Inflammatory macrophage treated with lipopolysaccharide for 1 hour (primary cell): ENCODE results near the gene CLDN10.
"Not testable (repeated sequence)": the region's sequence is repeated elsewhere in the genome, so short reads cannot be mapped to it uniquely, and the experiment has no call there.

ENCODE experiments used
- DNase-seq, 2 donors: peaks; one replicate each; pipeline ENCODE4 v3.0.0-alpha.2; 2020 to 2022

Gene CLDN10

DNA sequence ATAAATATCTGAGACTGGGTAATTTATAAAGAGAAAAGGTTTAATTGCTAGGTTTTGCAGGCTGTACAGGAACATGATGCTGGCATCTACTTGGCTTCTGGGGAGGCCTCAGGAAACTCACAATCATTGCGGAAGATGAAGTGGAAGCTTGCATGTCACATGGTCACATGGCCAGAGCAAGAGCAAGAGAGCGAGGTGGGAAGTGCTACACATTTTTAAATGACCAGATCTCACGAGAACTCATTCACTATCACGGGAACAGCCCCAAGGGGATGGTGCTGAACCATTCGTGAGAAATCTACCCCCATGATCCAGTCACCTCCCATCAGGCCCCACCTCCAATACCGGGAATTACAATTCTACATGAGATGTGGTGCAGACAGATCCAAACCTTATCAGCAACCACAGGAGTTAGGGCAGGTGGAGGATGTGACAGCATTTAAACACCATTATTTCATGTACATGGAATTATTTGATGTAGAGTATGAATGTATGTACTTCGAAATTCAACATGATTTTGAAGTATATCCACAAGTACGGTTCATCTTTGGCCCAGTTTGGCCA lies 10.5 kb upstream of the CLDN10 start:
- DNase-seq: no peak

DNA sequence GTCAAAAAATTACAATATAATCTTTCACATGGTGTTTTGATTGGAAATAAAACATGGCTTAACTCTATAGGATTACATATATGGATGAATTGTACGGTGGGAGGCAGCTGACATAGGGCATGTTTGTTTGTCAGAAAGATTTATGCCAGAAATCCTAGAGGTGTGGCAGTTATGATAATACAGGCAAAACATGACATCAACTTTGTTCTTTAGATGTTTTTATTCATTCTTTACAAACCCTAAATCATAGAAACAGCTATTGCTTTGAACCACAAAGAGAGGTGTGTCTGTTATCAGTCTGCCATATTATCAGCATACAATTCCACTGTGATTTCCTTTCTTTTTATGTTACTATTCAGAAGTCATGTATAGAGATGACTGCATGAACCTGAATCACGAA lies 8.2 kb upstream of the CLDN10 start:
- DNase-seq: no peak

DNA sequence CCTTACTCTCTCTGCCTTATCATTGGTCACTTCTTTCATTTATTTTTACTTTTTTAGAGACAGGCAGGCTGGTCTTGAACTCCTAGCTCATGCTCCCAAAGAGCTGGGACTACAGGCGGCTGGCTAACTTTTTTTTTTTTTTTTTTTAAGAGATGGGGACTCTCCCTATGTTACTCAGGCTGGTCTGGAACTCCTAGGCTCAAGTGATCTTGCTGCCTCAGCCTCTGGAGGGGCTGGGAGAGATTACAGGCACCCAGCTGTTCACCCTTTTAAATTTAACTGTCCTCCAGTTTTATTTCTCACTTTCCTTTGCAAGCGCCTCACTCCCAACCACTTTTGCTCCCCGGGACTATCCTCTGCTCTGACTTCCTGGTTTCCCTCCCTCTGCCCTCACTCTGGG lies 5.6 kb upstream of the CLDN10 start:
- DNase-seq: no peak

DNA sequence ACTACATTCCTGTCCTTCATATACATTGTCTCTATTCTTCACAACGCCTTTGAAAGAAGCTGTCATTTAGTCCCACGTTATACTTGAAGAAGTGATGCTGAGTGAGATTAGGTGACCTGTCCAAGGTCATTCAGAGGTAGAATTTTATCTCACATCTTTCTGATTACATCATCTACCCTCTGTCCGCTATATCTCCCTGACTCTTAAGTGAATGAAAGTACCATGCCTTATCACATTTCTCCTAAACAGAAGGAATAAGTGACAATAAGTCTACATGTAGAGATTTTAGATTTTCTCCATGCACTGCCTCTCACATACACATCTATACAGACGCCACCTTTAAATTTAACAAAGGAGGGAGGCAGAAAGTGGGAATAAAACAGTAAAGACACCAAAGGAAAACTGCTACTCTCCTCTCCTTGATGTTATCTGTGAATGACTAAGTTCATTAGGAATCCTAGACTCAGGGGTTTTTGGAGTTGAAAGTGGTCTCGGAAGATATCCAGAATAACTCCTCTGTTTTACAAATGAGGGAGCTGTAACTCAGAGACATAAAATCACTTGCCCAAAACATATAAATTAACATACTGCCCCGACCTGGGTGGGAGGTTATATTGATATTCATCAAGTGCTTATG lies 4.9 kb upstream of the CLDN10 start:
- no peak for DNase-seq

DNA sequence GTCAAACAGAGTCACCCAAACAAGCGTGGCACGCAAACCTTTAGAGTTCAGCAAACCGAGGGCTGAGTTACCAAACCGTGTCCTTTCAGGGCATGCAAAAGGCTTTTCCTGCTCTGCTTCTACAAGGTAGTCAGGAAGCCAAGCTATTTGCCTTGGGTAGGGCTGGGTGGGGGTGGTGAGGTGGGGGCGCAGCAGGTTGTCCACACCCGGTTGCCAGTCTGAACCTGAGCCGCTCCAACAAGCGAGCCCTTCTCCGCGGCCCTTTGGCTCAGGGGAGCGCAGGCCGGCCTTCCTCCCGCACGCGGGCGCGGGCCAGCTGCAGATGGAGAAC lies 347 bp upstream of the CLDN10 start:
- DNase-seq: no peak

DNA sequence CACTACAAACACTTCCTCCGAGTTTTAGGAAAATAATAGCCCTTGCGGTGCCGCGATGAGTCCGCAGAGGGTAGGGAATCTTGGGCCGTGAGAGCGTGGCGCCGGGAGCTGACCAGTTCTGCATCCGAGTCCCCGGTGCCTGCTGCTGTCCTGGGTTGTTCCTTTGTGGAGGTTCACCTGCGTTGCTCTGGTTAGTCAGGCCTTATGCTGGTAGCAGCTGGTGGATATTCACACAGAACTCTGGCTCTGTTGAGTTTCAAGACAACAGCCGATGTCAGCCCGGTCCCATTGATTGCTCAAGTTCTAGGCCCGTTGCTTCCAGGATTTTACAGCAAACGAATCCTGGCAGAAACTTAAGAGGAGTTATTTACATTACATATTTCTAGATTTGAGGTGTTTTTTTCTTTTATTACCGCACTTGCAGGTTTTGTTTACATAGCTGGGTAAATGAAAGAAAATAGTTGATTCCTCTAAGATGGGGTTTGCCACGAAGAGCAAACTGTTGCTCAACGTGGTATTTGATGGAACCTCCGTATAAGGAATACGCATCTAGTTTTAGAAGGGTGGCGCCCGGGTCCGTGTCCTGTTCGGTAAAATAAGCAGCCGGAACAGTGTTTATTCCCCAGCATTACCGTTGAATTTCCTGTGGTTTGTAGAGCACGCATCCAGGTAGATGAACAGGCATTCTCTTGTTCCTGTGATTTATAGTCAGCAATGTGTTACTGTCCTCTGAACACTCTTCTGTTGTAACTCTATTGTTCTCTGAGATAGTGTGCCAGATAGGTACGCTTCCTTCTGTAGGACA lies 1.3 kb downstream of the CLDN10 start:
- DNase-seq: peak in 1 of 2 donors; percentile 14

DNA sequence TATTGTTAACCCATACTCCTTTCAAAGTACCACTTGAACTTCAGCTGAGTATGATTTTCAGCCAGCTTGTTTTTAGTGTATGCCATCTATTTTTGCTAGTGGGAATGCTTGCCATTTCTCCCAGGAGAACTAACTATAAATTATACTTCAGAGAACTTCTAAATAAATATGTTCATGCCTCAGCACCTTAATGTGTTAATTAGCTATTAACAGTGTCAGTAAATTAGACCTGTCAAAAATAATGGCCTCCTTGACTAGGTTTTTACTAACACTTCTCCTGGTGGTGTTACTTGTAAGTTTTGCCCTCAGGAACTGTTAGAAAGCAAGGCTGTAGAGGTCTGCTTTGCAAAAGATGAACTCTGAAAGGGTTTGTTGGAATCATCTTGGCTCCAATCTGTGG lies 4.5 kb downstream of the CLDN10 start:
- no peak for DNase-seq

DNA sequence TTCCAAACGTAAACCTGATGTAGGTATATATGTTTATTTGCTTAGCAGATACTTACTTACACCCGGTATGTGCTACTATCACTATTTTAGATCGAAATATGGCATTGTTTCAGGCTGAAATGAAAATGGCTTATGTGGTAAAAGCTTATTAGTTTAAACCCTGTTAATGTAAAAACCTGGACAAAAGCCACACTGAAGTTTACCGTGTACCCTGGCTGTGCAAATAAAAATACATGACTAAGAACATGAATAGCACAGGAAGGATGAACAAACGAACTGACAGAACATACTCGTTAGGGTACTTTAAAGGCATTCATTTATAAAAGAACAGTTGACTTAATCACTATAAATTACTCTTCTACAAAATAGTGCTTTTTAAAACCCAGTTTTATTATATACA lies 6.6 kb downstream of the CLDN10 start:
- no peak for DNase-seq

DNA sequence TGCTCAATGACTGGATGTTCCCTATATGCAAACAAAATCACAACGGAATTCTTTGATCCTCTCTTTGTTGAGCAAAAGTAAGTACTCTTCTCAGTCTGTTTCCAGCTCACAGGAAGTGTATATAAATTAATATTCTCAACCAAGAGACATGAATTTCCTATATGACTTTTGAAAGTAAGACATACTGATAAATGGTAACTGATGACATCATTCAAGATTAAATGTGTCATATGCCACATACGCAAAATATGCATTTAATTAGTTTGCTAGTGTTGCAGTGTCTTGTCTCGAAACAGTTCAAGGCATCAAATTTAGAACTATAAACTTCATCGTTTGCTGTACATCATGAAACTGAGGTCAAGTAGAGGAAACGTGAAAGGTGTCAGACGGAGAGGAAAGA lies 7.9 kb downstream of the CLDN10 start:
- DNase-seq: no peak

DNA sequence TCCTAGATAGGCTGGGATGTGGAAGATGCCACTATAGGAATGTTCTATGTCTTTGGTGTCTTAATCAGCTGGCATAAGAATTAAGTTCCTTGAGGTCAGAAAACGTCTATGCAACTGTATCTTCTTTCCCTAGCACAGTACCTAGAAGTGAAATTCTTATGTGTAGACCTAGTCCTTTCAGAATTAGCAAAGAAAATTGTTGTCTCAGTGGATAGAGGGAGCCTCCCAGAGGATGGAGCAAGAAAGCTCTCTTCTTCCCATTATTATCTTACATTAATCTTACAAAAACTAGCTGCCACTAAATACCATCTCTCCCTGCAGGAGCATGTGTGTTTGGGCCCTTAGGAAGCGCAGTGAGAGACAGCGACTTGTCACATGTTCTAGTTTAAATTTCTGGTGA lies 11.6 kb downstream of the CLDN10 start:
- no peak for DNase-seq

DNA sequence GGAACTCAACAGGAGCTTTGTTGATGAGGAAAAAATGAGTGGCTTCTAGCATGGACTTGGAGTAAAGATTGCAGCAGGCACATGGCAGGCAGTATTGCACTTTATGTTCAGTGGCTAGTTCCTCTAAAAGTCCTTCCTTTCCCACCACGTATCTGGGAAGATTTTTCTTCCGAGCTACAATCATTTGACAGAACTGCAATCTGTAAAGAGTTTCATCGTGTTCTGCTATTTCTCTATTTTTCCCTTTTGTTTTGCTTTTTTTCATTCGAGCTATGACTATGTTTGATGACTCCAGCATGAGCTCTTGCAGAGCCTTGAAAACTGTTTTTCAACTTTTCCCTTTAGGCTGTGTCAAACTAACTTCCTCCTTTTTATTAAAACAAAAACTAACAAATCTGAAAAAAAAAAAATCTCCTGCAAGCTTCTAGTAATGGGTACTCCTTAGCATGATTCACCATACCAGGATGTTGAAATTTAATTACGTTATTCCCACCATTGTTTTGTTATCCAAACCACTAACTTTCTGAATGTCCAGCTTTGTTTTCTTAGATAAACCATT lies 12.3 kb downstream of the CLDN10 start:
- peak; percentile 88 to 95 for DNase-seq

DNA sequence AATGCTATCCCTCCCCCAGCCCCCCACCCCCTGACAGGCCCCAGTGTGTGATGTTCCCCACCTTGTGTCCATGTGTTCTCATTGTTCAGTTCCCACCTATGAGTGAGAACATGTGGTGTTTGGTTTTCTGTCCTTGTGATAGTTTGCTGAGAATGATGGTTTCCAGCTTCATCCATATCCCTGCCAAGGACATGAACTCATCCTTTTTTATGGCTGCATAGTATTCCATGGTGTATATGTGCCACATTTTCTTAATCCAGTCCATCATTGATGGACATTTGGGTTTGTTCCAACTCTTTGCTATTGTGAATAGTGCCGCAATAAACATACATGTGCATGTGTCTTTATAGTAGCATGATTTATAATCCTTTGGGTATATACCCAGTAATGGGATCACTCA lies 13.2 kb downstream of the CLDN10 start:
- not testable (repeated sequence) for DNase-seq

DNA sequence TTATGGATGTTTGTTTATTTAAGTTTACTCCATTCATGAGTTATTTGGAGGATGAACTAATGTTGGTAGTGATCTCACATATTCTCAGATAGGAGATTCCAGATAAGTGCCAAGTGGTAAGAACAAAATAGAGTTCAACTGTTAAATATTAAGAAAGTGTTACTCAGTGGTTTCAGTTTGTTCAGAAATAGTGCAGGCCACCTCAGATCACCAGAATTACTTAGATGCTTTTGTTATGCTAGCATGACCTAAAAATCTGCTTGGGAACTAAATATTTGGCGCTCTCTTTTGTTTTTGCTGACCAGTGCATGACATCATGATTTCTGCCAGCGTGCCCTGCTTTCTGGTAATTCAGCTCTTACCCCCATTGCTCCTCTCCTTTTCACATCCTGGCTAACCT lies 15.6 kb downstream of the CLDN10 start:
- no peak for DNase-seq

DNA sequence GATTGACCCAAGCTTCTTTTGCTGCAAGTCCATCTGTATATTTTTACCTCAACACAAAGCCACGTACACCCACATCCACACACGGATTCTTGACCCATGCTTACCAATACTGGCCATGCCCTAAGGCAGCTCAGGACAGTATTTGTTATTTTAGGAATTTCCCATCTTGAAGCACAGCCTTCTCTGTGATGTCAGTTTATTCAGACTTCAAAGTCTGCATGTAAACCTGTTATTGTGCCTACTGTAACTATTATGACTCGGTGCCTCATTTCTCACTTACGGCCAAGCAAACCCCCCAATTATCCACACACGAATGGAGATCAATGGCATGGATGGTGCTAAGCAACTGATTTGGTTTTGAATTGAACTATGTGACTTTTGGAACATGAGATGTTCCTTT lies 17.5 kb downstream of the CLDN10 start:
- DNase-seq: peak; percentile 37 to 55

DNA sequence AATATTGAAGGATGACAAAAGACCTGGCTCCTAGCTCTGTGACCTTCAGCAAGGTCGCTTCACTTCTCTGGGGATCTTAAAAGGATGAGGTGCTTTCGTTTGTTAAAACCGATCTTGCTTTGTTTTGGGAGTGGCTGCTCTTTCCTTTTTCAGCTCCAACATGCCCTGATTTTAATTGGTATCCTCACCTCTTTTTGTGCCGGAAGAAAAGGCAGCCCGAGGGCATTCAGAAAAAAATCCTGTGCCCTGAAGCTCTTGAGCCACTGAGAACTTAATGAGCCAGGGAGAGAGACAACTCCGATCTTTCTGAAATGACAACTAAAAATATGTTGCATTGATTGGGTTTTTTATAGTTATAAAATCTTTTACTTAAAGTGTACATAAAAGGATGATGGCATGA lies 19.4 kb downstream of the CLDN10 start:
- DNase-seq: no peak

DNA sequence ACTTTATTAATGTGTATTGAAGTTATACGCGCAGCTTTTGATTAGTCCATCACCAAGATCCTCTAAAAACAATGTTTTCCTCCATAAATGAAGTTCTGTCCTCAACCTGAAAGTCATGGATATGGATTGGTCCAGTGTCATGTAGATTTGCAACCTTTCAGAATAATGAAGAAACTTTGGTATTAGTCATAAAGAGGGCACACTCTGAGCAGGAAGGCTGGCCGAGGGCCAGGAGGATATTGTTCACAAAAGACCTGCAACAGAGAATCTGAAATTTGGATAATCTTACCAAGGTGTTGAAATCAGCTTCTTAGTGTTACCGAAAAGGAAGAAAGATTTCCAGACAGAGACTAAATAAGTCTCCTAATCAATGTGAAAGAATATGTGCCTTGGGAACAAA lies 20.7 kb downstream of the CLDN10 start:
- DNase-seq: no peak

DNA sequence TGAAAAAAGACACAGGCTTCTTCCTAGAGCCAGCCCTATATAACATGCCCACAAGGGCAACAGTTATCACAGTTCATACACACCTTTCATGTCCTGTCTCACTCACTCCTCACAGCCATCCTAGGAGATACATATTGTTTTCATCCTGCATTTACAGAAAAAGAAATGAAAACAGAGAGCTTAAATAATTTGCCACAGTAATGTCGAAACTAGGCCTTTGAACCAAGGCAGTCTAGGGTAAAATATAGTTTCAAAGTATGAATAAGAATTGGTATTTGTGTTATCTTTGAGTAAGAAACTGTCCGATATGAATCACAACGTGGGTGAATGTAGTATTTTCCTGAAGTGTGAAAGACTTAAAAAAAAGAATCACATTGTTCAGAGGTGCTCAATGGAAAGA lies 26.8 kb downstream of the CLDN10 start:
- no peak for DNase-seq

DNA sequence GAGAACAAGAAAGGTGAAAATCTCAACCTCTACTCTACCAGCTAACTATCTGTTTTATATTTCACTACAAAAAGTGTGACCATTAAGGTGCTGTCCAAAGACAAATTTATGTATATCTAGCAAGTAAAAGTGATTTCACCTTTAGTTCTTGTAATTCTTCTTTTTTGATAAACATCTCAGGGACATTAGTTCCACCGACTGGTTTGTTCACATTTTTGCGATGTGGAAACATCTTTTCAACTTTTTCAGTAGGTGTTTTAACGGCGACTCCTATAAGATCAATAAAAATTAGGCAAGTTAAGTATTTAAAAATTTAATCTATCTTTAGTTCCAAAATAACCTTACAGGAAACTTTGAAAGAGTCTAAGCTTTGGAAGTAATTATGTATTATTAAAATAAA lies 33.3 kb downstream of the CLDN10 start:
- no peak for DNase-seq

DNA sequence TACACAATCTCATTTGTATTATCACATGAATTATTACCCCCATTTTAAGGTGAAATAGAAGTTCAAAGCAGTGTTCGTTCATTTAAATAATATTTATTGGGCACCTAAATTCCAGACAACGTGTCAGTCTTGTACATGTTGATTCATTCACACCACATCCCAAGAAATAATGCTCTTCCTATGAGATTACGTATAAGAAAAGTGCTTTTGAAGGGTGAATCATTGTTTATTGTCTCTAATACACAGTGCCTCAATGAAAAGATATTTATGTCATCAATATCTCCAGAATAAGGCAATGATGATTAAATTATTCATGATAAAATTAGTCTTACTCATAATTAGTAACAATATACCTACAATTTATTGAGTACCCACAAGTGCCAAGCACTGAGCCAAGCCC lies 35.6 kb downstream of the CLDN10 start:
- DNase-seq: no peak

DNA sequence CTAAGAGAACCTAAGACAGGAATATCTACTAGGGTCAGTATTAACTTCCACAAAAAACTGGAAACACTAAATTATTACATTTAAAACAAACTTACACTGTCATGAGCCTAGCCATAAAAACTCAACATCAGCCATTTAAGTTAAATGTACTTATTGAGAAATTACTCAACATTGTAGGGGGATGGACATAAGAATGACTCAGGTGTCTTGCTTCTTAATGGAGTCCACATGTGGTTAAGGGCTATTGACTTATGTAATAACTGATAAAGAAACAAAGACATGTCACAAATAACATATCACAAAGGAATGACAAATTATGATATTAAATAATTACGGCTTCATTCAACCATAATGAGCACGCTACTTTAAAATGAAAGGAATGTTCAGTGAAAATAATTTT lies 36.2 kb downstream of the CLDN10 start:
- no peak for DNase-seq

DNA sequence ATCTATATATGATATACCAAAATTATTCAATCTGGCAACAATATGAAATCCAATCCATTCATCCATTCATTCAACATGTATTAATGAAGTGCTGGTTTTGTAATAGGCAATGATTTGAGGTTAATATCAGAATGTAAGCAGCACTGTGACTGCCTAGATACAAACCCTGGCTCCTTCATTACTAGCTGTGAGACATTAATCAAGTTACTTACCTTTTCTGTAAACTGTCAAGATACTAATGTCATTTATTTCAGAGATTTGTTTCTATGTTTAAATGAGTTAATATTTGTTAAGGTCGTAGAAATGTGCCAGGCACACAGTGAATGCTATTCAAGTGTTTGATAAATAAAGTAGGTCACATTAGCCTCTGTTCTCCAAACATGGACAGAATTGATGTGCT lies 40.9 kb downstream of the CLDN10 start:
- DNase-seq: no peak

DNA sequence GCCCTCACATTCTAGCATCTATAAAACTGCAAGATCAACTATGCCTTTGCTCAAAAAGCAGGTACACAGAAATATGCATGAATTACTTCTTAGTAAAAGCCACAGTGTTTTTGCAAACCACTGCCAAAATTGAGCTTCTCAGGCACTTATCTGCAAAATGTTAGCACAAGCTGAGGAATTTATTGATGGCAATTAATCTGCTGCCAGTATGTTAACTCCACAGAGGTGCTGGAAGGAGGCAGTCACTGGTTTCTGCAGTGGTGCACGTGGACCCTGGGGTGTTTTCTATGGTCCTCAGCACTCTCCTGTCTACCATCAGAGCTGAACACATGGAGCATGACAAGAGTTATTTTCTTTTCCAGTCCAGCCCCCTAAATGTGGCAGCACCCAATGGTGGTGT lies 44.2 kb downstream of the CLDN10 start:
- DNase-seq: no peak

DNA sequence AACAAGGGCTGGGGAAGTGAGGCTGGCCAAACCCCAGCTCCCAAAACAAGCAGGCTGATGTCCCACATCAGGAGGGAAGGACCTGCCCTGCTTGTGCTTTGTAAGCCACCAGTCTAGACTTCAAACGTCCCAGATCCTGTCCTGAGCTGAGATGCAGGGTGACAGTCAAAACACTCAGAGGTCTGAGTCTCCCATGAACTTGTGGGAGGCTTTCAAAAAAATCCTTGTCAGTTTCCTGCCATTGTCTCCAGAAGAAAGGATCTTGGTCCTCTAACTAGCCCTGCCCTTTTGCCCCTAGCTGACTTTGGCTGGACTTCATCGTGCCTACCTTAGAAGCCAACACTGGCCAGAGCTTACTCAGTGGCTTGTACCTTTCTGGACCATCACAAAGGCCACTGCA lies 48.7 kb downstream of the CLDN10 start:
- DNase-seq: no peak

DNA sequence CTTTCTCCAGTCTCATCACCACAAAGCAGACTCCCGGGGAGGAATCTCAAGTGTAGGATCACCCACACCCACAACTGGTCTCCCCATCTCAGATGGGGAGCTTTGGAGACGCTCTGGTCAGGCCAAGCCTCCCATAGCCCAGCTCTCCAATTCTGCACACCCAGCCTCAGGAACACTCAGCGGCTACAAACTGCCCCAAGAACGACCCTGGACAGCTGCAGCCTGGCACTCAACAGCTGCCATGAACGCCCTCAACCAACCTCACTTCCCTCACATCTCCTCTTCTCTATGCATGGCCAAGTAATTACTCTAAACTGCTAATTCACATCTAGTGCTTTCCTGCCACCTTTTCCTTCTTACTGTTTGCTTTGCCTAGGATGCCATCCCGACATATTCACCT lies 49.4 kb downstream of the CLDN10 start:
- no peak for DNase-seq
